GM19238 (cell line): ENCODE results near the gene CXCR5.
A peak's percentile ranks its signal among the peaks of the same experiment; 100 is the strongest.
"Not testable (repeated sequence)": the region's sequence is repeated elsewhere in the genome, so short reads cannot be mapped to it uniquely, and the experiment has no call there.

Experiments used
- DNase-seq: peaks from one replicate; pipeline ENCODE4 v3.0.0; 2011; ENCODE audit warnings: low spot score; ENCODE audit not compliant: insufficient read length

The CXCR5 gene

DNA sequence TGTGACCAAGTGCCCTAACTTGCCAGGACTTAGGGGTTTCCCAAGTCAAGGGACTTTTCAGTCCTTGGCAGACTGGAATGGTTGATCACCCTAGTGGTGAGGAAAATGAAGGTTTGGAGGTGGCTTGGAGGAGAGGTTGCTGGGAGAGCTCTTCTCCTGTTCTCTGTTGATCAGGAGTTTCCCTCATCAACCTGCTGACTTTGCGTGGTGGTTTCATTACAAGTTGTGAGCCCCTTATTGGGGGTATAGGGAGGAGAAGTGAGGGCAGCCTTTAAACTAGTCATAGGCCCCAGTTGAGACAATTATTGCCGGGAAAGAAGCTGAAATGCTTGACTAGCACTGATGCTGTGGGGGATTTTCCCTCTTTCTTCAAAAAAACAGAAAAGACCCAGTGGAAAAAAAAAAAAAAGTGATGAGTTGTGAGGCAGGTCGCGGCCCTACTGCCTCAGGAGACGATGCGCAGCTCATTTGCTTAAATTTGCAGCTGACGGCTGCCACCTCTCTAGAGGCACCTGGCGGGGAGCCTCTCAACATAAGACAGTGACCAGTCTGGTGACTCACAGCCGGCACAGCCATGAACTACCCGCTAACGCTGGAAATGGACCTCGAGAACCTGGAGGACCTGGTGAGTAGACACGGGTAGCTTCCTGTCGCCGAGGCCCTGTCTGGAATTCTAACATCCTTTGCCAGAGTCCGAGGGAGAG, at the start of gene CXCR5:
CXCR5 (plus strand) TSS at position 525 of the 704 bp plus-strand sequence; CDS start at position 575, 50 bp downstream.
- DNase-seq: peak; percentile 60

- no peak for DNase-seq
Measured at GRCh38 chr11:118834427-118835028, 49.2 kb upstream of the CXCR5 start.

DNA sequence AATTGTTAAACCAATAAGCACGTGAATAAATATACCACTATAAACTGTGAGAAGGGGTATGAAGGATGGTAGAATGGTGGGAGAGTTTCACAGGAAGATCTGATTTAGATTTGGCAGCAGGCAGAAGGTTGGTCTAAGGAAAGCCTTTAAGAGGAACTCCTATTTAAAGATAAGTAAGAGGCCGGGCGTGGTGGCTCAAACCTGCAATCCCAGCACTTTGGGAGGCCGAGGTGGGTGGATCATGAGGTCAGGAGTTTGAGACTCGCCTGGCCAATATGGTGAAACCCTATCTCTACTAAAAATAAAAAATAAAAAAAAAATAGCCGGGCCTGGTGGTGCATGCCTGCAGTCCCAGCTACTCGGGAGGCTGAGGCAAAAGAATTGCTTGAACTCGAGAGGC, 45.8 kb upstream of the CXCR5 start:
- DNase-seq: no peak

- peak; percentile 17 for DNase-seq
Measured at GRCh38 chr11:118838905-118839553, 44.7 kb upstream of the CXCR5 start.

- DNase-seq: peak; percentile 28
Measured at GRCh38 chr11:118841469-118842242, 42.0 kb upstream of the CXCR5 start.

DNA sequence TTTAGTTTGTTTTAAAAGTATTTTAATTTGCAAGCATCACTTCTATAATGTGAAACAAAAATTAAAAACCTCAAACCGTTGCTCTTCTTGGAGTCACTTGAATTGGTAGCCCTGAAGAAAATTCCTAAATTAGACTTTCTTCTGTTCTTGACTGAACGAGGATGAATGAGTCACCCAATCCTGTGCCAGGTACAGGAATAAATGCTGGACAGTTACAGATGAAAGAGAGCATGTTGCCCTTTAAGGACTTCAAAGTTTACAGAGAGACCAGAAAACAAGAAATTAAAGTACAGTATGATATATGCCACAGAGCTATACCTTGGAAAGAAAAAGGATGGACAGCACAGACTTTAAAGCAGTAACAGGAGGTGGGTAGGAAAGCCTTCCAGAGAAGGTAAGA, 41.3 kb upstream of the CXCR5 start:
- DNase-seq: no peak

GRCh38 chr11:118842843-118843242, 40.8 kb upstream of the CXCR5 start:
- not testable (repeated sequence) for DNase-seq

DNA sequence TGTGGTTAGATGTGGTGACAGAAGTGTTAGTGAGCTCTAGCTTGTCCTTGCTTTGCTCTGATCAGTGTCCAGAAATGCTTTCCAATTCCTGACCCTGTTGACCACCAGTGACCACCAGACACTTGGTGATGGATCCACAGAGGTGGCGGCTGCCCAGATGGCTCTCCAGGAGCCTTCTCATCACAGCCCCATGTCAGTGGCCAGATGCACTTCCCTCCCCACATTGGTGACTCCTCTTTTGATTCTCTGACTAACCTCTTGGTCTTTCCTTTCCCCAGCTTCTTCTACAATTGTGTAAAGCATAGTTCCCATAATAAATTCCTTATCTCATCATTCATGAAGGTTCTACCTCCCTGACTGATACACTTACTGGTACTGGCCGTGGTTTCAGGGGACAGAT, 40.1 kb upstream of the CXCR5 start:
- DNase-seq: no peak

DNA sequence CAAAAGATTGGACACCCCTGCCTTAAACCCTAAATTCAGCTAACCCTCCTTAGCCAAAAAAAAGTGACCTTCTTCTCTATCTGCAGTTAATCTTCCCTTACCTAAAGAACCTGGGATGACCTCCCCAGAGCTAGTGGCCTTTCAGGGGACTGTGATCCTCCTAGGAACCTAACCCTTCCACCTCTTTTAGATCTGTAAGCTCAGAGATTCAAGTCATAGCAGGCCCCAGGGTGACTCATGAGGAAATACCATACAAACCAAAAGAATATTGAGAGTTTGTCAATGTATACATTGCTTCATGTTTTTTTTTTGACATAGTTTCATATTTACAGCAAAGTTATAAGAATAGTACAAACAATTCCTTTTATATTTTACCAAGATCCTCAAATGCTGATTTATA, 38.3 kb upstream of the CXCR5 start:
- DNase-seq: no peak

DNA sequence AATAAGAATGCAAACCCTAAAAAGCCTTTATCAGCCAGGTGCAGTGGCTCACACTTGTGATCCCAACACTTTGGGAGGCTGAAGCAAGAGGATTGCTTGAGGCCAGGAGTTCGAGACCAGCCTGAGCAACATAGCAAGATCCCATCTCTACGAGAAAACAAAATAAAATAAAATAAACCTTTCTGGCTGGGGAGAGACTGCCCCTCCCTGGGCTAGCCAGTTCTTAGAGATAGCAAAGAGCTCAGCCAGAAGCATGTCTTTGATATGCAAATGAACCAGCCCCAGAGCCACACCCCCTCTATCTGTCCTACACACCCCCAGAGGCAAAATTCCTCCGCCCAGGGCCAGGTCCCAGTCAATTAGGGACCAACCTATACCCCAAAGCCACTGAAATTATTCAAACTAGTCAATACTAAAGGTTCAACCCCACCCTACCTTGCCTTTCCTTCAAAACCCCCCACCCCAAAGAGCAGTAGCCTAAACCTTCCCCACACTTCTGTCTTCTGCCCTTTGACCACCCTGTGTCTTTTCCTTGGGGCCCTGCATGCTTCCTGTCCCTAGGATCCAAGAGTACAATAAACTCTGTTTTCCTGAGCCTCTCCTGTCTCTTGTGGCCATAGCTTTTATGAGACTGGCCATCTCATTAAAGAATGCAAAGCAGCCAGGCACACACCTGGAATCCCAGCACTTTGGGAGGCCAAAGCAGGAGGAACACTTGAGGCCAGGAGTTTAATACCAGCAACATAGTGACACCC, 37.3 kb upstream of the CXCR5 start:
- no peak for DNase-seq

- no peak for DNase-seq
Measured at GRCh38 chr11:118849825-118850224, 33.9 kb upstream of the CXCR5 start.

- DNase-seq: no peak
Measured at GRCh38 chr11:118851970-118852369, 31.7 kb upstream of the CXCR5 start.

DNA sequence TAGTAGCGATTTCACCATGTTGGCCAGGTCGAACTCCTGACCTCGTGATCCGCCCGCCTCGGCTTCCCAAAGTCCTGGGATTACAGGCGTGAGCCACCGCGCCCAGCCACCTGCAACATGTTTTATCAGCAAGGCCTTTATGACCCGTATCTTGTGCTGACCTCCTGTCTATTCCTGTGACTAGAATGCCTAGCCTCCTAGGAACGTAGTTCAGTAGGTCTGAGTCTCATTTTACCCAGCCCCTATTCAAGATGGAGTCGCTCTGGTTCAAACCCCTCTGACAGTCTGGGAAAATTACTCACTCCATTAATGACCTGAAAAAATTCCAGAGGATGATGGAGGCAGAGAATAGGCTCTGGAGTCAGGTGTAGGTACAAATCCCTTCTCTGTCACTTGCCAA, 30.0 kb upstream of the CXCR5 start:
- no peak for DNase-seq

DNA sequence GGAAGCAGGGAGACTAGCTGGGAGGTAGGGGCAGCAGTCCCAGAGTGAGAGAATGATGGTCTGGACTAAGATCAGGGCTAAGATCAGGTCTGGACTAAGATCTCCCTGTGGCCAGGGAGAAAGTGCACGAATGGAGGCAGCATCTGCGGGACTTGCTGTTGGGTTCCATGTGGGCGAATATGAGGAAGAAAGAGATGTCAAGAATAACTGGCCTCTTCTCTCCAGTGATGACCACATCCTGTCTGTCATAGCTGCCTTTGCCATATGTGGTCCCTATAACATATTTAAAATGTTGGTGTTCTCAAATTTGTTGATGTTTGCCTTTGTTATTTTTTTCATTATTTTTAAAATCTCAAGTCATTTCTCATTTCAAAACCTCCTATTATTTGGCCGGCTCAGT, 27.4 kb upstream of the CXCR5 start:
- DNase-seq: no peak

- no peak for DNase-seq
Measured at GRCh38 chr11:118857385-118857784, 26.3 kb upstream of the CXCR5 start.

DNA sequence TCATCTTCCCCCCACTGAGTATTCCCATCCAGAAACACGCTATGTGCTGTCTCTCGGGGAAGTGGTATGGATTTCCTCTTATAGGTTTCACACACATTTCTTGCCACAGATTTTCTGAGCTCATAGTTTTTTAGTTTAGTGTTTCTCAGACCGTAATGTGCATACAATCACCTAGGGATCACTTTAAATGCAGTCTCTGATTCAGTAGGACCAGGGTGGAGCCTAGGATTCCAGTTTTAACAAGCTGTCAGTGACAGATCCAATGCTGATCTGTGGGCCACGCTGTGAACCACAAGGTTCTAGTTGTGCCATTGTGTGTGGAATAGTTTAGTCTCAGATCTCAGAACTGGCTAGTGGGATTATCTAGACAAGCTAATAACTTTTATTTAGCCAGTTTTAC, 23.7 kb upstream of the CXCR5 start:
- no peak for DNase-seq

GRCh38 chr11:118868659-118869058, 15.0 kb upstream of the CXCR5 start:
- DNase-seq: no peak

DNA sequence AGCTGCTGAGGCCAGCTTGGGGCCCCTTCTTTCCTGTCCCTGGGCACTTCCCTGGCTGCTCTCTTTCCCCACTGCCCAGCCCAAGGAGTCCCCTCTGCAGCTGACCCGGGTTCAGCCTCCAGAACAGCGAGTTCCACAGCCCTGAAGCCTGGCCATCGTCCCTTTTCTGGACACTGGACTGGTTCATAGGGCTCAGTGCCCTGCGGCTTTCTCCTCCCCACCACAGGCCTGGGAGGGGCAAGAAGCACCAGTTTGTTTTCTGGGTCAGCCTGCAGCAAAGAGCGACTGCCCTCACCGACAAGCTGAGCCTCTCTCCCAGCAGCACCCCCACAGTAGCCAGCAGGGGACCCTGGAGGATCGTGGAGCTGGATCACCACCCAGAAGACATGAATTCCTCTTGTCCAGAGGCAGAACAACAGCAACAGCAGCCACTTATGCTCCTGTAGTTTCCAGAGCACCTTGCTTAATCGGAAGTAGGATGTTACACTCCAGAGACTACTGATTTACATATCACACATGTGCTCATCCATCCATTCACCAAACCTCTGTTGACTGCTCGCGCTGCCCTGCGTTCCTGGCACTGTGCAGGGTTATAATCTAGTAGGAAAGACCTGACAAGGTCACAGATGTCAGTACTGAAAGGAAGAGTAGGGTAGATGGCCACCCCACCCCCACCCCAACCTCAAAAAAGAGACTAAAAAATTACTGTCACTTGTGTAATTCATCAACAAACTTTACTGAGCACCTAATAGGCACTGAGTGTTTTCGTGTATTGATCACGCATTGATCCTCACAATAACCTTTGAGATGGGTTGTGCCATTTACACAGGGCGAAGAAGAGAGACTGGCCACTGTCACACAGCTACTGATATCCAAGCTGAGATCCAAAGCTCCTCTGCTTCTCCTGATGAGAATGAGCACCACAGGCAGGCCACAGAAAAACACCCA, 13.0 kb upstream of the CXCR5 start:
- peak; percentile 51 for DNase-seq

- no peak for DNase-seq
Measured at GRCh38 chr11:118872403-118872821, 11.3 kb upstream of the CXCR5 start.

DNA sequence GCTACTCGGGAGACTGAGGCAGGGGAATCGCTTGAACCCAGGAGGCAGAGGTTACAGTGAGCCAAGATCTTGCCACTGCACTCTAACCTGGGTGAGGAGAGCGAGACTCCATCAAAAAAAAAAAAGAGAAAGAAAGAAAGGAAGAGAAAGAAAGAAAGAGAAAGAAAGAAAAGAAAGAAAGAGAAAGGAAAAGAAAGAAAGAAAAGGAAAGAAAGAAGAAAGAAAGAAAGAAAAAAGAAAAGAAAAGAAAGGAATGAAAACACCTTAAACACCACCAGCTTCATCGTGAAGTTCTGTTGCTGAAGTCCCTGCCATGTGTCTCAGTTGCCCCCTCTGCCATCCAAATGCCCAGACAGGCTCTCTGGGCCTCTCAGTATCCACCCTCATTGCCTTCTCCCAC, 9.9 kb upstream of the CXCR5 start:
- DNase-seq: no peak
